Measurements from ENCODE around the gene ATG2B.

ATG2B gene

GRCh38 chr14:96271421-96271762, 91.7 kb downstream of the ATG2B start:
- Histone ChIP-seq H3K27me3 (ENCODE audit: insufficient read depth, low read length, poor library complexity, severe bottlenecking) (no peaks in the 10 kb centered on the region), H3K9me3 (ENCODE audit: insufficient read depth, low read depth, low read length) (no peaks in the 10 kb centered on the region), H4K20me1 (ENCODE audit: insufficient read depth, low read length, poor library complexity, severe bottlenecking) (no peaks in the 10 kb centered on the region), H3K79me2 (ENCODE audit: insufficient read depth, low read length) (no peaks in the 10 kb centered on the region), H3K9ac (ENCODE audit: low read depth, low read length, poor library complexity, severe bottlenecking) (no peak overlapping the region), H3K36me3 (ENCODE audit: insufficient read depth, low read length) (no peaks in the 10 kb centered on the region), H3K4me1 (ENCODE audit: insufficient read depth, low read length, poor library complexity, severe bottlenecking) (no peaks in the 10 kb centered on the region), H3F3A (ENCODE audit: low read depth) (no peaks in the 10 kb centered on the region), H3K9me2 (replicated peaks; ENCODE audit: low read depth, low read length) (no peaks in the 10 kb centered on the region), H2AFZ (ENCODE audit: low read length) (no peak overlapping the region), H3K4me3 (ENCODE audit: low read length, poor library complexity, severe bottlenecking) (no peak overlapping the region), H3K4me2 (ENCODE audit: low read depth, low read length, poor library complexity, severe bottlenecking) (no peak overlapping the region)
- TF ChIP-seq CTCF (conservative IDR thresholded peaks at IDR 0.05; ENCODE audit: low read length) = no peak
- TF ChIP-seq EZH2phosphoT487 (IDR thresholded peaks at IDR 0.05; ENCODE audit: borderline replicate concordance) = no peak

GRCh38 chr14:96270565-96271420, 92.3 kb downstream of the ATG2B start:
- no peaks in the 10 kb centered on the region for H3K27me3 ChIP-seq (ENCODE audit: insufficient read depth, low read length, poor library complexity, severe bottlenecking)
- no peaks in the 10 kb centered on the region for H3F3A ChIP-seq (ENCODE audit: low read depth)
- H2AFZ ChIP-seq (ENCODE audit: low read length) = no peak overlapping the region
- TF ChIP-seq EZH2phosphoT487 (IDR thresholded peaks at IDR 0.05; ENCODE audit: borderline replicate concordance) (no peak), CTCF (conservative IDR thresholded peaks at IDR 0.05; ENCODE audit: low read length) (no peak)
- H4K20me1 ChIP-seq (ENCODE audit: insufficient read depth, low read length, poor library complexity, severe bottlenecking) = no peaks in the 10 kb centered on the region
- H3K4me3 ChIP-seq (ENCODE audit: low read length, poor library complexity, severe bottlenecking) = no peak overlapping the region
- H3K4me1 ChIP-seq (ENCODE audit: insufficient read depth, low read length, poor library complexity, severe bottlenecking) = no peaks in the 10 kb centered on the region
- no peaks in the 10 kb centered on the region for H3K9me2 ChIP-seq (replicated peaks; ENCODE audit: low read depth, low read length)
- H3K4me2 ChIP-seq (ENCODE audit: low read depth, low read length, poor library complexity, severe bottlenecking) = no peak overlapping the region
- H3K79me2 ChIP-seq (ENCODE audit: insufficient read depth, low read length) = no peaks in the 10 kb centered on the region
- H3K36me3 ChIP-seq (ENCODE audit: insufficient read depth, low read length) = no peaks in the 10 kb centered on the region
- no peaks in the 10 kb centered on the region for H3K9me3 ChIP-seq (ENCODE audit: insufficient read depth, low read depth, low read length)
- no peak overlapping the region for H3K9ac ChIP-seq (ENCODE audit: low read depth, low read length, poor library complexity, severe bottlenecking)

- H2AFZ ChIP-seq (ENCODE audit: low read length) = no peak overlapping the region
- no peak overlapping the region for H3K9ac ChIP-seq (ENCODE audit: low read depth, low read length, poor library complexity, severe bottlenecking)
- H3K36me3 ChIP-seq (ENCODE audit: insufficient read depth, low read length) = no peaks in the 10 kb centered on the region
- H3F3A ChIP-seq (ENCODE audit: low read depth) = no peaks in the 10 kb centered on the region
- no peaks in the 10 kb centered on the region for H3K9me2 ChIP-seq (replicated peaks; ENCODE audit: low read depth, low read length)
- H4K20me1 ChIP-seq (ENCODE audit: insufficient read depth, low read length, poor library complexity, severe bottlenecking) = no peaks in the 10 kb centered on the region
- H3K9me3 ChIP-seq (ENCODE audit: insufficient read depth, low read depth, low read length) = no peaks in the 10 kb centered on the region
- TF ChIP-seq CTCF (conservative IDR thresholded peaks at IDR 0.05; ENCODE audit: low read length) = no peak
- no peak for TF ChIP-seq EZH2phosphoT487 (IDR thresholded peaks at IDR 0.05; ENCODE audit: borderline replicate concordance)
- H3K4me3 ChIP-seq (ENCODE audit: low read length, poor library complexity, severe bottlenecking) = no peak overlapping the region
- no peaks in the 10 kb centered on the region for H3K4me1 ChIP-seq (ENCODE audit: insufficient read depth, low read length, poor library complexity, severe bottlenecking)
- no peaks in the 10 kb centered on the region for H3K79me2 ChIP-seq (ENCODE audit: insufficient read depth, low read length)
- H3K27me3 ChIP-seq (ENCODE audit: insufficient read depth, low read length, poor library complexity, severe bottlenecking) = no peaks in the 10 kb centered on the region
- H3K4me2 ChIP-seq (ENCODE audit: low read depth, low read length, poor library complexity, severe bottlenecking) = no peak overlapping the region
Observed at GRCh38 chr14:96269359-96269710, 93.8 kb downstream of the ATG2B start.

Data from Loucy (cell line).